Erythroblast (primary cell): ENCODE results near the gene CNPY2.

Experiments
- GATA1 ChIP-seq: IDR thresholded peaks from 2 replicates; pipeline ENCODE4 v1.6.1; 2011; ENCODE audit warnings: low read depth, mild to moderate bottlenecking, control low read depth, low read length, moderate library complexity
- POLR2A ChIP-seq: IDR thresholded peaks from 2 replicates; pipeline ENCODE4 v1.6.1; 2011; ENCODE audit warnings: mild to moderate bottlenecking, low read length

GRCh38 chr12:56361487-56362129, 45.8 kb upstream of the CNPY2 start:
- TF ChIP-seq POLR2A (no peak), GATA1 (no peak)
